ENCODE data around the gene MRFAP1.
"Not testable (repeated sequence)": the region's sequence is repeated elsewhere in the genome, so short reads cannot be mapped to it uniquely, and the experiment has no call there.

The MRFAP1 gene

GRCh38 chr4:6662591-6662990 is 22.1 kb downstream of the MRFAP1 start:
- no peak for TF ChIP-seq CTCF (IDR thresholded peaks at IDR 0.05; ENCODE audit: extremely low read depth, insufficient read depth, missing control alignments)
- no peak for DNase-seq (ENCODE audit: low spot score)
- in situ Hi-C loops (cut with MboI; ENCODE audit: low pct_unique_long_range_greater_than_20kb, low sequenced_read_pairs, unreplicated experiment), result no loop called here

- DNase-seq (ENCODE audit: low spot score), result no peak
- in situ Hi-C loops (cut with MboI; ENCODE audit: low pct_unique_long_range_greater_than_20kb, low sequenced_read_pairs, unreplicated experiment), result no loop called here
Observed at GRCh38 chr4:6663596-6664393, 23.3 kb downstream of the MRFAP1 start.

GRCh38 chr4:6665320-6665654 is 24.8 kb downstream of the MRFAP1 start:
- in situ Hi-C loops (cut with MboI; ENCODE audit: low pct_unique_long_range_greater_than_20kb, low sequenced_read_pairs, unreplicated experiment), result no loop called here
- no peak for DNase-seq (ENCODE audit: low spot score)
- no peak for TF ChIP-seq CTCF (IDR thresholded peaks at IDR 0.05; ENCODE audit: extremely low read depth, insufficient read depth, missing control alignments)

More at GRCh38 chr4:6663596-6664393, 23.3 kb downstream of the MRFAP1 start:
- TF ChIP-seq CTCF (IDR thresholded peaks at IDR 0.05; ENCODE audit: extremely low read depth, insufficient read depth, missing control alignments), result no peak

- no peak for DNase-seq (ENCODE audit: low spot score)
- TF ChIP-seq CTCF (IDR thresholded peaks at IDR 0.05; ENCODE audit: extremely low read depth, insufficient read depth, missing control alignments), result no peak
- in situ Hi-C loops (cut with MboI; ENCODE audit: low pct_unique_long_range_greater_than_20kb, low sequenced_read_pairs, unreplicated experiment), result no loop called here
Observed at GRCh38 chr4:6668391-6668790, 27.9 kb downstream of the MRFAP1 start.

- DNase-seq (ENCODE audit: low spot score), result no peak
- in situ Hi-C loops (cut with MboI; ENCODE audit: low pct_unique_long_range_greater_than_20kb, low sequenced_read_pairs, unreplicated experiment), result no loop called here
- TF ChIP-seq CTCF (IDR thresholded peaks at IDR 0.05; ENCODE audit: extremely low read depth, insufficient read depth, missing control alignments), result no peak
Observed at GRCh38 chr4:6671648-6672047, 31.2 kb downstream of the MRFAP1 start.

GRCh38 chr4:6672131-6672530 is 31.6 kb downstream of the MRFAP1 start:
- no peak for TF ChIP-seq CTCF (IDR thresholded peaks at IDR 0.05; ENCODE audit: extremely low read depth, insufficient read depth, missing control alignments)
- no peak for DNase-seq (ENCODE audit: low spot score)
- in situ Hi-C loops (cut with MboI; ENCODE audit: low pct_unique_long_range_greater_than_20kb, low sequenced_read_pairs, unreplicated experiment), result no loop called here

GRCh38 chr4:6672541-6673190 is 32.2 kb downstream of the MRFAP1 start:
- in situ Hi-C loops (cut with MboI; ENCODE audit: low pct_unique_long_range_greater_than_20kb, low sequenced_read_pairs, unreplicated experiment); DNase-seq (ENCODE audit: low spot score): not testable (repeated sequence)

- DNase-seq (ENCODE audit: low spot score); in situ Hi-C loops (cut with MboI; ENCODE audit: low pct_unique_long_range_greater_than_20kb, low sequenced_read_pairs, unreplicated experiment): not testable (repeated sequence)
Observed at GRCh38 chr4:6673191-6673659, 32.7 kb downstream of the MRFAP1 start.

Data from GM13977 (cell line).